A549 (cell line): ENCODE data around the gene CNTFR. TPM values are rescaled to one million over a fixed set of nuclear protein-coding genes. Genes with fewer than 3 reads are reported as not detected.

Experiments used
- ATAC-seq, 2 experiments: fragments of 200-7000 bp in 1 of 2; fragments of >200 bp in 1 of 2; cut with Nextera tagmentation in 1 of 2; cut with Tn5 transposase in 1 of 2; 3 replicates each; pipeline versions ENCODE4 v1.8.0 to v1.9.1; 2018 to 2020; ENCODE audit warnings: mild to moderate bottlenecking in 1 of 2, moderate library complexity in 1 of 2
- CTCF ChIA-PET: fragments of 300-600 bp; sonication (Branson Sonifier 250); formaldehyde crosslinking; extraction: SDS; loops from one replicate; lab custom pipeline; 2021; ENCODE audit warnings: antibody characterized with exemption, inconsistent platforms; lab: Yijun Ruan, JAX
- POLR2A ChIA-PET: fragments of 350-600 bp; formaldehyde crosslinking; extraction: SDS; loops from one replicate; lab custom pipeline; 2021; ENCODE audit warnings: antibody characterized with exemption, inconsistent platforms; lab: Yijun Ruan, JAX
- DNase-seq, 2 experiments: peaks; one replicate each; pipeline versions ENCODE4 v3.0.0 to v3.0.0-alpha.2; 2011 to 2016; ENCODE audit warnings: low read depth in 1 of 2, low spot score in 1 of 2
- FAIRE-seq: peaks from 2 replicates; lab custom pipeline; 2011; peaks lifted over from hg19 to GRCh38; lab: Jason Lieb, UNC
- H3K27ac ChIP-seq, 2 experiments: fragments of >200 bp; sonication (Bioruptor Twin); formaldehyde crosslinking; 3 replicates each; pipeline ENCODE4 v1.5.1; 2016 to 2017
- H3K4me1 ChIP-seq: fragments of >200 bp; sonication (Bioruptor Twin); formaldehyde crosslinking; 3 replicates; pipeline ENCODE4 v1.6.1; 2016
- H3K4me2 ChIP-seq: fragments of >200 bp; sonication (Bioruptor Twin); formaldehyde crosslinking; 3 replicates; pipeline ENCODE4 v1.6.1; 2016
- H3K4me3 ChIP-seq: fragments of >200 bp; sonication (Bioruptor Twin); formaldehyde crosslinking; 3 replicates; pipeline ENCODE4 v1.5.1; 2016
- H3K9me3 ChIP-seq: fragments of >200 bp; sonication (Bioruptor Twin); formaldehyde crosslinking; 3 replicates; pipeline ENCODE4 v1.6.1; 2016
- BHLHE40 ChIP-seq: IDR thresholded peaks from 2 replicates; pipeline ENCODE4 v1.6.1; 2012; ENCODE audit warnings: low read depth, low read length, inconsistent platforms
- CHD4 ChIP-seq: fragments of 200-600 bp; sonication (generic); IDR thresholded peaks from 2 replicates; pipeline ENCODE4 v1.6.1; 2016; ENCODE audit warnings: antibody characterized with exemption, mild to moderate bottlenecking, borderline replicate concordance
- E2F6 ChIP-seq: IDR thresholded peaks from 2 replicates; pipeline ENCODE4 v1.6.1; 2012; ENCODE audit warnings: low read depth, borderline replicate concordance
- EHMT2 ChIP-seq: fragments of 200-600 bp; sonication (generic); IDR thresholded peaks from 2 replicates; pipeline ENCODE4 v1.6.1; 2016; ENCODE audit warnings: antibody characterized with exemption, low read depth, mild to moderate bottlenecking, moderate library complexity
- EP300 ChIP-seq, 2 experiments: fragments of >200 bp; sonication (Bioruptor Twin); formaldehyde crosslinking; IDR thresholded peaks; 2 replicates in 1 of 2; 3 replicates in 1 of 2; pipeline ENCODE4 v1.6.1; 2016 to 2017
- ESRRA ChIP-seq: fragments of 150-350 bp; IDR thresholded peaks from 2 replicates; pipeline ENCODE4 v1.6.1; 2014; ENCODE audit warnings: mild to moderate bottlenecking, low read length, borderline replicate concordance
- FOSL2 ChIP-seq, 2 experiments: fragments of 450-650 bp in 1 of 2; fragments of >200 bp in 1 of 2; sonication (Bioruptor Twin) in 1 of 2; formaldehyde crosslinking; IDR thresholded peaks; 2 replicates each; pipeline versions ENCODE4 v1.5.0 to v1.6.1; 2016 to 2020; ENCODE audit warnings: mild to moderate bottlenecking in 1 of 2, moderate library complexity in 1 of 2
- FOXS1 ChIP-seq: fragments of 250-450 bp; sonication (Bioruptor Pico); IDR thresholded peaks from 2 replicates; pipeline ENCODE4 v1.5.0; 2020; ENCODE audit warnings: mild to moderate bottlenecking, moderate library complexity
- HOXB13 ChIP-seq: fragments of 250-450 bp; sonication (Bioruptor Pico); IDR thresholded peaks from 2 replicates; pipeline ENCODE4 v1.5.0; 2020; ENCODE audit warnings: low read depth, mild to moderate bottlenecking, moderate library complexity
- JUN ChIP-seq, 2 experiments: fragments of >200 bp; sonication (Bioruptor Twin); formaldehyde crosslinking; IDR thresholded peaks; 2 replicates in 1 of 2; 3 replicates in 1 of 2; pipeline ENCODE4 v1.6.1; 2016 to 2017
- JUNB ChIP-seq: fragments of >200 bp; sonication (Bioruptor Twin); formaldehyde crosslinking; IDR thresholded peaks from 2 replicates; pipeline ENCODE4 v1.6.1; 2016
- MAFK ChIP-seq: fragments of 450-650 bp; IDR thresholded peaks from 2 replicates; pipeline ENCODE4 v1.6.1; 2014; ENCODE audit not compliant: partially characterized antibody
- MAZ ChIP-seq: fragments of 150-350 bp; IDR thresholded peaks from 2 replicates; pipeline ENCODE4 v1.6.1; 2014; ENCODE audit warnings: antibody characterized with exemption, low read depth, low read length, borderline replicate concordance
- MYC ChIP-seq: IDR thresholded peaks from 2 replicates; pipeline ENCODE4 v1.6.1; 2012; ENCODE audit warnings: mild to moderate bottlenecking, inconsistent platforms, low read length, improper control_type of control experiment, borderline replicate concordance
- NFE2L2 ChIP-seq: fragments of 150-350 bp; conservative IDR thresholded peaks from 2 replicates; pipeline ENCODE4 v1.6.1; 2014; ENCODE audit warnings: low read length
- NPAS2 ChIP-seq: fragments of 250-450 bp; sonication (Bioruptor Pico); IDR thresholded peaks from 2 replicates; pipeline ENCODE4 v1.8.0; 2022; ENCODE audit warnings: mild to moderate bottlenecking, moderate library complexity, borderline replicate concordance
- PBX3 ChIP-seq: IDR thresholded peaks from 2 replicates; pipeline ENCODE4 v1.6.1; 2012
- PHF8 ChIP-seq: fragments of 200-600 bp; sonication (generic); IDR thresholded peaks from 2 replicates; pipeline ENCODE4 v1.6.1; 2016; ENCODE audit warnings: low read depth, mild to moderate bottlenecking, antibody characterized with exemption, moderate library complexity, borderline replicate concordance
- POLR2A ChIP-seq: IDR thresholded peaks from 2 replicates; pipeline ENCODE4 v1.6.1; 2012; ENCODE audit warnings: mild to moderate bottlenecking, low read length
- RAD21 ChIP-seq, 2 experiments: fragments of >200 bp in 1 of 2; sonication (Bioruptor Twin) in 1 of 2; formaldehyde crosslinking in 1 of 2; IDR thresholded peaks in 1 of 2; conservative IDR thresholded peaks in 1 of 2; 2 replicates in 1 of 2; 3 replicates in 1 of 2; pipeline ENCODE4 v1.6.1; 2012 to 2018; ENCODE audit warnings: inconsistent platforms in 1 of 2
- RARB ChIP-seq: fragments of 250-450 bp; sonication (Bioruptor Pico); IDR thresholded peaks from 2 replicates; pipeline ENCODE4 v1.8.0; 2021; ENCODE audit warnings: mild to moderate bottlenecking, moderate library complexity
- RCOR1 ChIP-seq: fragments of 150-350 bp; IDR thresholded peaks from 2 replicates; pipeline ENCODE4 v1.6.1; 2014; ENCODE audit warnings: antibody characterized with exemption, low read length, low read depth
- RFX5 ChIP-seq: fragments of 450-650 bp; IDR thresholded peaks from 2 replicates; pipeline ENCODE4 v1.7.1; 2014; ENCODE audit warnings: antibody characterized with exemption, mild to moderate bottlenecking, moderate library complexity
- TFCP2L1 ChIP-seq: fragments of 250-450 bp; sonication (Bioruptor Pico); IDR thresholded peaks from 2 replicates; pipeline ENCODE4 v1.5.0; 2021; ENCODE audit warnings: mild to moderate bottlenecking
- ZC3H11A ChIP-seq: fragments of 450-650 bp; IDR thresholded peaks from 2 replicates; pipeline ENCODE4 v1.6.1; 2014; ENCODE audit warnings: antibody characterized with exemption, mild to moderate bottlenecking
- ZFP36 ChIP-seq: fragments of 450-650 bp; IDR thresholded peaks from 2 replicates; pipeline ENCODE4 v1.6.1; 2014; ENCODE audit warnings: borderline replicate concordance; ENCODE audit not compliant: partially characterized antibody
- WGBS: methylation state at CpG from one replicate; pipeline ENCODE4 v1.1.6; 2017; ENCODE audit errors: missing lambda C conversion rate; 5-methylcytosine and 5-hydroxymethylcytosine counted together
- polyA plus RNA-seq, 4 experiments: library from polyadenylated mRNA; depleted of rRNA in 3 of 4; stranded (reverse); fragments of >200 nt; fragmentation: RNase III in 1 of 4; extraction: RNeasy Plus Mini Kit Qiagen cat#74134 plus additional on column Dnase treatment in 1 of 4; gene quantifications; 2 replicates in 3 of 4; 3 replicates in 1 of 4; pipeline ENCODE4 v1.2.3, GENCODE V29; 2011 to 2017
- TF ChIP-seq, protein P1 (sequence below): fragments of >200 bp; sonication (Bioruptor Twin); formaldehyde crosslinking; IDR thresholded peaks from 3 replicates; pipeline ENCODE4 v1.5.1; 2016

Gene CNTFR
- polyA plus RNA-seq, 2 of the 4 experiments (the other 2 are of a cell fraction), result 0.09 TPM; not detected in 1

- DNase-seq (no peak), FAIRE-seq (no peak), ATAC-seq (no peak)
- POLR2A ChIA-PET, result no interaction called here
- peaks cover 11% of the 10 kb centered on the region for H3K4me1 ChIP-seq
- H3K4me3 ChIP-seq, result no peak overlapping the region
- TF ChIP-seq PHF8 (no peak), ZC3H11A (no peak), NFE2L2 (no peak), E2F6 (no peak), RCOR1 (no peak), RFX5 (no peak), PBX3 (no peak), HOXB13 (CRISPR knock-in tag) (no peak), ZFP36 (no peak), POLR2A (no peak), MYC (no peak), ESRRA (no peak), CHD4 (no peak)
- 79% methylated on average over 4 of the region's 5 CpGs for WGBS
- H3K4me2 ChIP-seq, result no peak overlapping the region
- no peak overlapping the region for H3K27ac ChIP-seq
- CTCF ChIA-PET, result interaction anchor here (0.8 to 6.6 kb wide), 6 partner anchors 8 to 79 kb away, joined by 3 to 57 read pairs (median 6); no protein-coding TSS in a partner anchor
- H3K9me3 ChIP-seq, result no peaks in the 10 kb centered on the region
Measured at GRCh38 chr9:34555500-34555899, 34.0 kb downstream of the CNTFR start.

DNA sequence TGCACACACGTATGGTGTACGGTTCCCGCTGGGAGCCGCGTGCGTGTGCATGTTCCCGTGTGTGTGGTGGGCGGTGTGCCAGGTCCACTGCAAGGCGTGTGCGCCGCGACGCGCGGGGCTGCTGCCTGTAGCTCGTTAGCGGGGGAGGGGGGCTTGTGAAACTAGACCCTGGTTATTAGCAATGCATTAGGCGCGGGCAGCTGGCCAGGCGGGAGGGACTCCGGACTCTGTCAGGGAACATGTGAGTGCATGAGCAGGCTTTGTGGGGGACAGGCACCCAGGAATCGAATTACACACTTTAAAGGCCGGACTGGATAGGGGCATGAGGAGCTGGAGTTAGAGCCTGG is 34.5 kb downstream of the CNTFR start:
- CTCF ChIA-PET, result interaction anchor here (0.8 to 6.6 kb wide), 6 partner anchors 7 to 80 kb away, joined by 3 to 57 read pairs (median 6); no protein-coding TSS in a partner anchor
- Histone ChIP-seq H3K4me1 (peaks cover 6% of the 10 kb centered on the region), H3K9me3 (no peaks in the 10 kb centered on the region), H3K27ac (no peak overlapping the region), H3K4me3 (no peak overlapping the region), H3K4me2 (no peak overlapping the region)
- DNase-seq (no peak), FAIRE-seq (no peak), ATAC-seq (no peak)
- POLR2A ChIA-PET, result no interaction called here
- TF ChIP-seq MAZ (no peak), FOXS1 (no peak), JUN (IDR thresholded peaks at IDR 0.05) (no peak), NPAS2 (CRISPR knock-in tag) (no peak), RARB (CRISPR knock-in tag) (no peak), EP300 (IDR thresholded peaks at IDR 0.05) (no peak), MAFK (no peak), RCOR1 (no peak), ESRRA (no peak), JUNB (no peak), BHLHE40 (no peak), TFCP2L1 (no peak), FOSL2 (IDR thresholded peaks at IDR 0.05) (no peak), FOSL2 (CRISPR knock-in tag; IDR thresholded peaks at IDR 0.05) (no peak), POLR2A (no peak), EHMT2 (no peak), PBX3 (no peak), RAD21 (conservative IDR thresholded peaks at IDR 0.05 in 1 of 2, IDR thresholded peaks at IDR 0.05 in 1 of 2) (no peak)
- TF ChIP-seq, protein P1, sequence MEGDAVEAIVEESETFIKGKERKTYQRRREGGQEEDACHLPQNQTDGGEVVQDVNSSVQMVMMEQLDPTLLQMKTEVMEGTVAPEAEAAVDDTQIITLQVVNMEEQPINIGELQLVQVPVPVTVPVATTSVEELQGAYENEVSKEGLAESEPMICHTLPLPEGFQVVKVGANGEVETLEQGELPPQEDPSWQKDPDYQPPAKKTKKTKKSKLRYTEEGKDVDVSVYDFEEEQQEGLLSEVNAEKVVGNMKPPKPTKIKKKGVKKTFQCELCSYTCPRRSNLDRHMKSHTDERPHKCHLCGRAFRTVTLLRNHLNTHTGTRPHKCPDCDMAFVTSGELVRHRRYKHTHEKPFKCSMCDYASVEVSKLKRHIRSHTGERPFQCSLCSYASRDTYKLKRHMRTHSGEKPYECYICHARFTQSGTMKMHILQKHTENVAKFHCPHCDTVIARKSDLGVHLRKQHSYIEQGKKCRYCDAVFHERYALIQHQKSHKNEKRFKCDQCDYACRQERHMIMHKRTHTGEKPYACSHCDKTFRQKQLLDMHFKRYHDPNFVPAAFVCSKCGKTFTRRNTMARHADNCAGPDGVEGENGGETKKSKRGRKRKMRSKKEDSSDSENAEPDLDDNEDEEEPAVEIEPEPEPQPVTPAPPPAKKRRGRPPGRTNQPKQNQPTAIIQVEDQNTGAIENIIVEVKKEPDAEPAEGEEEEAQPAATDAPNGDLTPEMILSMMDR, result no peak
- 90% methylated on average over 23 of the region's 23 CpGs for WGBS
